Peyer's patch (tissue), 4 donors: ENCODE results near the gene DMD. TPM values are rescaled to one million over a fixed set of nuclear protein-coding genes. Genes with fewer than 3 reads are reported as not detected.

Experiments used
- DNase-seq, 3 donors: peaks; one replicate each; pipeline ENCODE4 v3.0.0-alpha.2; 2017 to 2019
- H3K27ac ChIP-seq, 4 donors: fragments of 200-600 bp; sonication (generic); one replicate each; pipeline ENCODE4 v1.5.1; 2016 to 2019
- H3K27me3 ChIP-seq, 2 donors: fragments of 200-600 bp; sonication (generic); one replicate each; pipeline ENCODE4 v1.5.1; 2019
- H3K36me3 ChIP-seq, 3 donors: fragments of 200-600 bp; sonication (generic); one replicate each; pipeline ENCODE4 v1.5.1; 2016 to 2019
- H3K4me1 ChIP-seq, 4 donors: fragments of 200-600 bp; sonication (generic); one replicate each; pipeline ENCODE4 v1.5.1; 2016 to 2019
- H3K4me3 ChIP-seq, 4 donors: fragments of 200-600 bp; sonication (generic); 1 replicate in 3 of 4; 2 replicates in 1 of 4; pipeline ENCODE4 v1.5.1; 2016 to 2019; ENCODE audit warnings: mild to moderate bottlenecking in 1 of 4
- H3K9me3 ChIP-seq, 4 donors: fragments of 200-600 bp; sonication (generic); one replicate each; pipeline ENCODE4 v1.5.1; 2016 to 2019; ENCODE audit warnings: mild to moderate bottlenecking in 1 of 4
- POLR2A ChIP-seq, 2 donors: fragments of 450-650 bp; IDR thresholded peaks; one replicate each; pipeline ENCODE4 v1.5.1; 2017; ENCODE audit warnings: antibody characterized with exemption in 2 of 2, mild to moderate bottlenecking in 2 of 2, moderate library complexity in 2 of 2
- total RNA-seq, 4 donors: library from RNA; depleted of rRNA; stranded (reverse); fragments of >200 nt; gene quantifications; one replicate each; pipeline ENCODE4 v1.1.0, GENCODE V29; 2016
- TF ChIP-seq, protein P1 (sequence below), 6 experiments: fragments of 450-650 bp in 4 of 6; fragments of 200-600 bp in 2 of 6; sonication (generic) in 1 of 6; IDR thresholded peaks; one replicate each; pipeline ENCODE4 v1.5.1; 2017 to 2019; ENCODE audit warnings: antibody characterized with exemption in 6 of 6, mild to moderate bottlenecking in 3 of 6, moderate library complexity in 1 of 6

The DMD gene
- total RNA-seq, 4 donors from 2014 or later = 15.8 to 109 (median 19.1) TPM

DNA sequence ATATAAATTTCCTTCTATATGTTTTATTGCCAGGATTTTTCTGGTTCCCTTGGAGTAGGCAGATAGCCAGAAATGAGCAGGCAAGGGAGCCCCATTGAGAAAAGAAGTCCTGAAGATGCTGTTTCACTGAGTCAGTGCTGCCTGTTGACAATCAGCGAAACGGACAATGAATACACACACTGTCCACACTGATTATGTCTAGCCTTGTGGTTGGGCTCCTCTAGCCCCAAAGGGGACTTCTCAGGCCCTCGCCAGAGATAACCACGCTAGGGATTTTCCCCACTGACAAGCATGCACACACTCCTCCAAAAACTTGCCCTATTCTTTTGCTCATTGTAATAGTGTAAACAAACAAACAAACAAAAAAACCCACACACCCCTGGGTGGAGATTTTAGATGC, 369.3 kb downstream of the DMD start:
- Histone ChIP-seq H3K27me3 (no peaks in the 10 kb centered on the region), H3K9me3 (no peaks in the 10 kb centered on the region), H3K27ac (no peak overlapping the region), H3K36me3 (no peaks in the 10 kb centered on the region), H3K4me3 (no peak overlapping the region), H3K4me1 (no peaks in the 10 kb centered on the region)
- no peak for DNase-seq
- TF ChIP-seq, protein P1, sequence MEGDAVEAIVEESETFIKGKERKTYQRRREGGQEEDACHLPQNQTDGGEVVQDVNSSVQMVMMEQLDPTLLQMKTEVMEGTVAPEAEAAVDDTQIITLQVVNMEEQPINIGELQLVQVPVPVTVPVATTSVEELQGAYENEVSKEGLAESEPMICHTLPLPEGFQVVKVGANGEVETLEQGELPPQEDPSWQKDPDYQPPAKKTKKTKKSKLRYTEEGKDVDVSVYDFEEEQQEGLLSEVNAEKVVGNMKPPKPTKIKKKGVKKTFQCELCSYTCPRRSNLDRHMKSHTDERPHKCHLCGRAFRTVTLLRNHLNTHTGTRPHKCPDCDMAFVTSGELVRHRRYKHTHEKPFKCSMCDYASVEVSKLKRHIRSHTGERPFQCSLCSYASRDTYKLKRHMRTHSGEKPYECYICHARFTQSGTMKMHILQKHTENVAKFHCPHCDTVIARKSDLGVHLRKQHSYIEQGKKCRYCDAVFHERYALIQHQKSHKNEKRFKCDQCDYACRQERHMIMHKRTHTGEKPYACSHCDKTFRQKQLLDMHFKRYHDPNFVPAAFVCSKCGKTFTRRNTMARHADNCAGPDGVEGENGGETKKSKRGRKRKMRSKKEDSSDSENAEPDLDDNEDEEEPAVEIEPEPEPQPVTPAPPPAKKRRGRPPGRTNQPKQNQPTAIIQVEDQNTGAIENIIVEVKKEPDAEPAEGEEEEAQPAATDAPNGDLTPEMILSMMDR (IDR thresholded peaks at IDR 0.05) = no peak
- TF ChIP-seq POLR2A (IDR thresholded peaks at IDR 0.05) = no peak

GRCh38 chrX:32839781-32840180, 371.6 kb downstream of the DMD start:
- DNase-seq = no peak
- no peaks in the 10 kb centered on the region for H3K36me3 ChIP-seq
- H3K4me1 ChIP-seq = no peaks in the 10 kb centered on the region

DNA sequence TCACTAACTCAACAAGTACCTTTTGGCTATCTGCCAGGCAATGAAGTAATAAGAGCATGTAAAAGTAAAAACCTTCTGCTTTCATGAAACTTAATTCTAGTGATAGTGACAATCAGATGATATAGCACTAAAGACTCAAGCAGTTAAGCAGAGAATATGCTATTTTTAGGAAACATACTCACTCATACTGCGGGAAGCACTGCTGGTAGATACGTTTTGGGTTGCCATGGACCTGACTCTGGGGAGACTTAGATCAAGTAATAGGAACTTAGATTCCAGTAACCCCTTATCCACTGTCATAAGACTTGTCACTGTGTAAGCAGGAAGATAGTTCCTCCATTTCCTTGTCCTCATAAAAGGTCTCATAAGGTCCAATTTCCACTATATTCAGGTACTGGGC, 386.3 kb downstream of the DMD start:
- Histone ChIP-seq H3K4me3 (no peak overlapping the region), H3K27me3 (no peaks in the 10 kb centered on the region), H3K9me3 (no peaks in the 10 kb centered on the region), H3K36me3 (no peaks in the 10 kb centered on the region), H3K27ac (no peak overlapping the region), H3K4me1 (no peaks in the 10 kb centered on the region)
- TF ChIP-seq, protein P1 (IDR thresholded peaks at IDR 0.05) = no peak
- TF ChIP-seq POLR2A (IDR thresholded peaks at IDR 0.05) = no peak
- no peak for DNase-seq

More at GRCh38 chrX:32839781-32840180, 371.6 kb downstream of the DMD start:
- H3K9me3 ChIP-seq = no peaks in the 10 kb centered on the region
- H3K27me3 ChIP-seq = no peaks in the 10 kb centered on the region
- no peak overlapping the region for H3K4me3 ChIP-seq
- no peak overlapping the region for H3K27ac ChIP-seq
- TF ChIP-seq POLR2A (IDR thresholded peaks at IDR 0.05) = no peak
- TF ChIP-seq, protein P1 (IDR thresholded peaks at IDR 0.05) = no peak

GRCh38 chrX:32804034-32804433, 407.3 kb downstream of the DMD start:
- no peaks in the 10 kb centered on the region for H3K36me3 ChIP-seq
- no peaks in the 10 kb centered on the region for H3K4me1 ChIP-seq
- no peaks in the 10 kb centered on the region for H3K27me3 ChIP-seq
- TF ChIP-seq POLR2A (IDR thresholded peaks at IDR 0.05) = no peak
- TF ChIP-seq, protein P1 (IDR thresholded peaks at IDR 0.05) = no peak
- DNase-seq = no peak
- no peak overlapping the region for H3K27ac ChIP-seq
- H3K9me3 ChIP-seq = no peaks in the 10 kb centered on the region
- H3K4me3 ChIP-seq = no peak overlapping the region

- Histone ChIP-seq H3K4me3 (no peak overlapping the region), H3K27me3 (no peaks in the 10 kb centered on the region)
- TF ChIP-seq POLR2A (IDR thresholded peaks at IDR 0.05) = no peak
- TF ChIP-seq, protein P1 (IDR thresholded peaks at IDR 0.05) = no peak
Measured at GRCh38 chrX:32798990-32799389, 412.4 kb downstream of the DMD start.

GRCh38 chrX:32788936-32789335, 422.4 kb downstream of the DMD start:
- no peak overlapping the region for H3K27ac ChIP-seq
- H3K36me3 ChIP-seq = no peaks in the 10 kb centered on the region
- no peaks in the 10 kb centered on the region for H3K9me3 ChIP-seq
- H3K27me3 ChIP-seq = no peaks in the 10 kb centered on the region
- TF ChIP-seq, protein P1 (IDR thresholded peaks at IDR 0.05) = no peak
- DNase-seq = no peak
- no peaks in the 10 kb centered on the region for H3K4me1 ChIP-seq
- no peak overlapping the region for H3K4me3 ChIP-seq

More at GRCh38 chrX:32798990-32799389, 412.4 kb downstream of the DMD start:
- H3K9me3 ChIP-seq = no peaks in the 10 kb centered on the region
- H3K4me1 ChIP-seq = no peaks in the 10 kb centered on the region
- H3K27ac ChIP-seq = no peak overlapping the region
- no peaks in the 10 kb centered on the region for H3K36me3 ChIP-seq
- no peak for DNase-seq
